Measurements from ENCODE around the gene CCL7. TPM values are rescaled to one million over a fixed set of nuclear protein-coding genes. Genes with fewer than 3 reads are reported as not detected.

Gene CCL7
- total RNA-seq, 1 donor from 2014 or later = not detected

DNA sequence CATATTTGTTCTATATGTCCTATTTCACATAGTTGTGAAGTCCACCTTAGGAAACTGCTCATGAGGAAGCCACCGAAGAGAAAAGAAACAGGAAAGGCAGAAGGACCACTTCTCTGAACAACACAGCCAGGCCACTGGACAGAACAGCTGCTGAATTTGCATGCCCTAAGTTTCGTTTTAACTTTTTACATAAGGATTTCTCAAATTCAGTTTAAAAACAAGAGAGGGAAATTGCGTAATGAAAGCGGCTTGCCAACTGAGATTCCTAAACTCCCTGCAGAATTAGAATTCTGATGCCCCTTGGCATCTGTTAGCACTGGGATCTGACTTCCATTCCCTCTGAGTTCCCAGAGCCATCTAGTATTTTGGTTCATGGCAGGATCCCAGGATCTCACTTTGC, 44.3 kb downstream of the CCL7 start:
- no peaks in the 10 kb centered on the region for H3K4me1 Mint-ChIP-seq (ENCODE audit: unreplicated experiment)
- no peak overlapping the region for H3K4me3 Mint-ChIP-seq (ENCODE audit: unreplicated experiment)
- TF ChIP-seq, protein P1, sequence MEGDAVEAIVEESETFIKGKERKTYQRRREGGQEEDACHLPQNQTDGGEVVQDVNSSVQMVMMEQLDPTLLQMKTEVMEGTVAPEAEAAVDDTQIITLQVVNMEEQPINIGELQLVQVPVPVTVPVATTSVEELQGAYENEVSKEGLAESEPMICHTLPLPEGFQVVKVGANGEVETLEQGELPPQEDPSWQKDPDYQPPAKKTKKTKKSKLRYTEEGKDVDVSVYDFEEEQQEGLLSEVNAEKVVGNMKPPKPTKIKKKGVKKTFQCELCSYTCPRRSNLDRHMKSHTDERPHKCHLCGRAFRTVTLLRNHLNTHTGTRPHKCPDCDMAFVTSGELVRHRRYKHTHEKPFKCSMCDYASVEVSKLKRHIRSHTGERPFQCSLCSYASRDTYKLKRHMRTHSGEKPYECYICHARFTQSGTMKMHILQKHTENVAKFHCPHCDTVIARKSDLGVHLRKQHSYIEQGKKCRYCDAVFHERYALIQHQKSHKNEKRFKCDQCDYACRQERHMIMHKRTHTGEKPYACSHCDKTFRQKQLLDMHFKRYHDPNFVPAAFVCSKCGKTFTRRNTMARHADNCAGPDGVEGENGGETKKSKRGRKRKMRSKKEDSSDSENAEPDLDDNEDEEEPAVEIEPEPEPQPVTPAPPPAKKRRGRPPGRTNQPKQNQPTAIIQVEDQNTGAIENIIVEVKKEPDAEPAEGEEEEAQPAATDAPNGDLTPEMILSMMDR (IDR thresholded peaks at IDR 0.05; ENCODE audit: unreplicated experiment) = no peak
- no peak for DNase-seq (ENCODE audit: low spot score)
- H3K36me3 Mint-ChIP-seq (ENCODE audit: low read depth, unreplicated experiment) = no peaks in the 10 kb centered on the region
- H3K27ac Mint-ChIP-seq (ENCODE audit: unreplicated experiment) = no peak overlapping the region
- no peaks in the 10 kb centered on the region for H3K27me3 Mint-ChIP-seq (ENCODE audit: unreplicated experiment)
- H3K9me3 Mint-ChIP-seq (ENCODE audit: unreplicated experiment) = no peaks in the 10 kb centered on the region

DNA sequence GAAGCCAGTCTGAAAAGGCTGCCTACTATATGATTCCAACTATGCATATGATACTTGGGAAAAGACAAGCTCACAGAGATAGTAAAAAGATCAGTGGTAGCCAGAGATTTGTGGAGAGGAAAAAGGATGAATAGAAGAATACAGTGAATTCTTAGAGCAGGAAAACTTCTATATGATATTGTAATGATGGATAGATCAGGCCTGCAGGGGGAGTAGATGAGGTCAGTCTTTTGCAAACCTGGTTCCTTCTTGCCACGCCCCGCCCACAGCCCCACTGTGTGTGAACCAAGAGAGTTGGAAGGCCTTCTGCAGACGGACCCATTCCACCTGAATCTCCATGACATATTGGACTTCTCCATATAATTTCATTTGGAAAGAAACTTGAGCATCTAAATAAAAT, 48.5 kb downstream of the CCL7 start:
- Mint-ChIP-seq H3K27ac (ENCODE audit: unreplicated experiment) (no peak overlapping the region), H3K27me3 (ENCODE audit: unreplicated experiment) (no peaks in the 10 kb centered on the region), H3K36me3 (ENCODE audit: low read depth, unreplicated experiment) (no peaks in the 10 kb centered on the region), H3K4me1 (ENCODE audit: unreplicated experiment) (no peaks in the 10 kb centered on the region), H3K4me3 (ENCODE audit: unreplicated experiment) (no peak overlapping the region), H3K9me3 (ENCODE audit: unreplicated experiment) (no peaks in the 10 kb centered on the region)
- TF ChIP-seq, protein P1 (IDR thresholded peaks at IDR 0.05; ENCODE audit: unreplicated experiment) = no peak
- DNase-seq (ENCODE audit: low spot score) = no peak

DNA sequence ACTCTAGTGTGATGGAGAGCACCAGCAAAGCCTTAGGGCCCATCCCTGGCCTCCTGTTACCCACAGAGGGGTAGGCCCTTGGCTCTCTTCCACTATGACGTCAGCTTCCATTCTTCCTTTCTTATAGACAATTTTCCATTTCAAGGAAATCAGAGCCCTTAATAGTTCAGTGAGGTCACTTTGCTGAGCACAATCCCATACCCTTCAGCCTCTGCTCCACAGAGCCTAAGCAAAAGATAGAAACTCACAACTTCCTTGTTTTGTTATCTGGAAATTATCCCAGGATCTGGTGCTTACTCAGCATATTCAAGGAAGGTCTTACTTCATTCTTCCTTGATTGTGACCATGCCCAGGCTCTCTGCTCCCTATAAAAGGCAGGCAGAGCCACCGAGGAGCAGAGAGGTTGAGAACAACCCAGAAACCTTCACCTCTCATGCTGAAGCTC, 49.0 kb downstream of the CCL7 start, which contains the start of gene CCL8:
Gene CCL8, plus strand, starts transcription at position 397 of the 445 bp plus-strand sequence. CDS start 67 bp downstream, outside the sequence.
- Mint-ChIP-seq H3K4me1 (ENCODE audit: unreplicated experiment) (no peaks in the 10 kb centered on the region), H3K27ac (ENCODE audit: unreplicated experiment) (no peak within 1 kb of the TSS), H3K4me3 (ENCODE audit: unreplicated experiment) (no peak within 1 kb of the TSS), H3K27me3 (ENCODE audit: unreplicated experiment) (no peaks in the 10 kb centered on the region), H3K9me3 (ENCODE audit: unreplicated experiment) (no peaks in the 10 kb centered on the region), H3K36me3 (ENCODE audit: low read depth, unreplicated experiment) (no peaks in the 10 kb centered on the region)
- no peak for DNase-seq (ENCODE audit: low spot score)
- TF ChIP-seq, protein P1 (IDR thresholded peaks at IDR 0.05; ENCODE audit: unreplicated experiment) = no peak

Other genes with a start within 250 kb of the CCL7 start
- 1.4 TPM for gene CCL2, start 14.9 kb upstream of the CCL7 start, total RNA-seq (ENCODE audit: unreplicated experiment)
- not detected for gene CCL11, start 15.5 kb downstream of the CCL7 start, total RNA-seq (ENCODE audit: unreplicated experiment)
- gene CCL8, start 49.2 kb downstream of the CCL7 start, total RNA-seq (ENCODE audit: unreplicated experiment) = not detected
- gene CCL13, start 86.3 kb downstream of the CCL7 start, total RNA-seq (ENCODE audit: unreplicated experiment) = not detected
- not detected for gene CCL1, start 93.0 kb downstream of the CCL7 start, total RNA-seq (ENCODE audit: unreplicated experiment)

Measured in endothelial cell (in vitro differentiated cells).